Measurements from ENCODE around the gene KIF11. TPM values are rescaled to one million over a fixed set of nuclear protein-coding genes. Genes with fewer than 3 reads are reported as not detected.

Gene KIF11
- total RNA-seq, 1 experiment from 2014 or later: 47.8 TPM

DNA sequence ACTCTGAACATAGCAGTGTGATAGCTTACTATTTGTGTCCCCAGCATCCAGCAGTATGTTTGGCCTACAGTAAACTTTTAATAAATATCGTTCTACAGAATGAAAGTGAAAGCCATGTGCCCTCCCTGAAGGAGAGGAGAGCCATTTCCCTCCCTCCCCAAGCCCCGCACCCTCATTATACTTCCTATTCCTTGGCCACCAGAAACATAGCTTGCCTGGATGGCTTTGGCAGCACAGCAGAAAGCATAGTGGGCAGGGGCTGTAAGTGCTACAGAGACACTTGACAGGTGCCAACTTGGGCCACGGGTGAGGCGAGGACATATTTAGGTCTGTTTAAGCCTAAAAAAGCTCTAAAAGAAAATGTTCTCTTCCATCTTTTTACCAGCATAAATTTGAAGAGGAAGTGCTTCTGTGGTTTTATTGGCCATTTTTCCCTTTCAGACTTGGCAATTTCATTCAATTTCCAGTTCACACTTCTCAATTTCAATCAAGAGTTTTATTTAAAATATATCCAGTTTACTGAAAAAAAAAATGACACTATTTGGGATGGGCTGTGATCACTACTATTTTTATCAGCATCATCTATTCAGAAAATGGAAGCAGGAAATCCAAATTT, 109.5 kb downstream of the KIF11 start:
- in situ Hi-C loops (cut with HindIII; ENCODE audit: low pct_unique_long_range_greater_than_20kb, low sequenced_read_pairs) (no loop called here), intact Hi-C loops (cut with micrococcal nuclease; ENCODE audit: unreplicated experiment) (no loop called here)
- ChIA-PET CTCF (interaction anchor here (0.6 kb wide), 3 partner anchors 26 to 131 kb away, joined by 4 read pairs; no protein-coding TSS in a partner anchor), POLR2A (interaction anchor here (0.6 kb wide), 1 partner anchor 75 kb away, joined by 6 read pairs; no protein-coding TSS in a partner anchor)
- Histone ChIP-seq H3K4me1 (ENCODE audit: control insufficient read depth, insufficient read depth, low read length) (peaks cover 3% of the 10 kb centered on the region), H3K27ac (ENCODE audit: low read length) (no peak overlapping the region), H3K36me3 (ENCODE audit: control insufficient read depth, insufficient read depth, low read length) (no peaks in the 10 kb centered on the region), H3K27me3 (ENCODE audit: control insufficient read depth, insufficient read depth, low read length) (no peaks in the 10 kb centered on the region), H3K9me3 (ENCODE audit: control insufficient read depth, insufficient read depth, low read depth, low read length) (no peaks in the 10 kb centered on the region), H3K4me3 (ENCODE audit: low read depth in 2 of 2, low read length in 2 of 2) (no peak overlapping the region)
- BruUV-seq (replicated peaks): no TSS peak
- TF ChIP-seq POLR2AphosphoS5 (IDR thresholded peaks at IDR 0.05; ENCODE audit: low read depth, low read length) (no peak), SIN3A (IDR thresholded peaks at IDR 0.05; ENCODE audit: borderline replicate concordance, insufficient read depth, low read depth, low read length) (no peak), TCF7L2 (IDR thresholded peaks at IDR 0.05; ENCODE audit: low read depth, low read length) (no peak), REST (IDR thresholded peaks at IDR 0.05; ENCODE audit: insufficient read depth in 1 of 2, low read depth in 2 of 2, low read length in 1 of 2) (no peak)
- TF ChIP-seq, protein P1, sequence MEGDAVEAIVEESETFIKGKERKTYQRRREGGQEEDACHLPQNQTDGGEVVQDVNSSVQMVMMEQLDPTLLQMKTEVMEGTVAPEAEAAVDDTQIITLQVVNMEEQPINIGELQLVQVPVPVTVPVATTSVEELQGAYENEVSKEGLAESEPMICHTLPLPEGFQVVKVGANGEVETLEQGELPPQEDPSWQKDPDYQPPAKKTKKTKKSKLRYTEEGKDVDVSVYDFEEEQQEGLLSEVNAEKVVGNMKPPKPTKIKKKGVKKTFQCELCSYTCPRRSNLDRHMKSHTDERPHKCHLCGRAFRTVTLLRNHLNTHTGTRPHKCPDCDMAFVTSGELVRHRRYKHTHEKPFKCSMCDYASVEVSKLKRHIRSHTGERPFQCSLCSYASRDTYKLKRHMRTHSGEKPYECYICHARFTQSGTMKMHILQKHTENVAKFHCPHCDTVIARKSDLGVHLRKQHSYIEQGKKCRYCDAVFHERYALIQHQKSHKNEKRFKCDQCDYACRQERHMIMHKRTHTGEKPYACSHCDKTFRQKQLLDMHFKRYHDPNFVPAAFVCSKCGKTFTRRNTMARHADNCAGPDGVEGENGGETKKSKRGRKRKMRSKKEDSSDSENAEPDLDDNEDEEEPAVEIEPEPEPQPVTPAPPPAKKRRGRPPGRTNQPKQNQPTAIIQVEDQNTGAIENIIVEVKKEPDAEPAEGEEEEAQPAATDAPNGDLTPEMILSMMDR (IDR thresholded peaks at IDR 0.05): no peak
- DNase-seq (ENCODE audit: low read depth, low spot score) (no peak), ATAC-seq (no peak)

Other genes starting within 250 kb of the KIF11 start
- gene IDE, start 19.0 kb upstream of the KIF11 start, total RNA-seq (2021; ENCODE audit: unreplicated experiment): 79.0 TPM
- gene HHEX, start 96.8 kb downstream of the KIF11 start, total RNA-seq (2021; ENCODE audit: unreplicated experiment): 10.1 TPM